Hepatocyte (in vitro differentiated cells): ENCODE data around the gene ATP2B3. TPM values are rescaled to one million over a fixed set of nuclear protein-coding genes. Genes with fewer than 3 reads are reported as not detected.

ENCODE experiments used
- DNase-seq: peaks from one replicate; pipeline ENCODE4 v3.0.0-alpha.2; 2016; ENCODE audit warnings: low spot score
- H2AFZ ChIP-seq: fragments of 200-600 bp; sonication (generic); 2 replicates; pipeline ENCODE4 v1.6.0; 2016; ENCODE audit warnings: antibody characterized with exemption, mild to moderate bottlenecking
- H3K27ac ChIP-seq: fragments of 200-600 bp; sonication (generic); 2 replicates; pipeline ENCODE4 v1.5.1; 2016; ENCODE audit warnings: mild to moderate bottlenecking
- H3K27me3 ChIP-seq: fragments of 200-600 bp; sonication (generic); 2 replicates; pipeline ENCODE4 v1.6.1; 2016
- H3K36me3 ChIP-seq: fragments of 200-600 bp; sonication (generic); replicated peaks from 2 replicates; pipeline ENCODE4 v1.5.1; 2016; ENCODE audit warnings: low read depth; ENCODE audit not compliant: insufficient read depth
- H3K4me1 ChIP-seq: fragments of 200-600 bp; sonication (generic); 2 replicates; pipeline ENCODE4 v1.5.1; 2016; ENCODE audit warnings: mild to moderate bottlenecking, moderate library complexity; ENCODE audit not compliant: insufficient read depth
- H3K4me2 ChIP-seq: fragments of 200-600 bp; sonication (generic); 2 replicates; pipeline ENCODE4 v1.6.0; 2016
- H3K4me3 ChIP-seq: fragments of 200-600 bp; sonication (generic); 2 replicates; pipeline ENCODE4 v1.5.1; 2016; ENCODE audit warnings: mild to moderate bottlenecking
- H3K79me2 ChIP-seq: fragments of 200-600 bp; sonication (generic); 2 replicates; pipeline ENCODE4 v1.6.0; 2017; ENCODE audit warnings: mild to moderate bottlenecking
- H3K9me2 ChIP-seq: fragments of 200-600 bp; sonication (generic); replicated peaks from 2 replicates; pipeline ENCODE4 v1.6.0; 2017; ENCODE audit warnings: mild to moderate bottlenecking; ENCODE audit not compliant: insufficient read depth
- H3K9me3 ChIP-seq: fragments of 200-600 bp; sonication (generic); 2 replicates; pipeline ENCODE4 v1.5.1; 2016; ENCODE audit warnings: low read depth, mild to moderate bottlenecking
- H4K20me1 ChIP-seq: fragments of 200-600 bp; sonication (generic); 2 replicates; pipeline ENCODE4 v1.6.0; 2016; ENCODE audit warnings: mild to moderate bottlenecking; ENCODE audit not compliant: insufficient read depth, poor library complexity, severe bottlenecking
- EZH2 ChIP-seq: fragments of 200-600 bp; sonication (generic); IDR thresholded peaks from 2 replicates; pipeline ENCODE4 v1.6.1; 2016; ENCODE audit warnings: antibody characterized with exemption, mild to moderate bottlenecking, borderline replicate concordance
- EZH2phosphoT487 ChIP-seq: fragments of 200-600 bp; sonication (generic); IDR thresholded peaks from one replicate; pipeline ENCODE4 v1.6.1; 2018; ENCODE audit warnings: antibody characterized with exemption, mild to moderate bottlenecking, low read depth, moderate library complexity; ENCODE audit not compliant: unreplicated experiment, severe bottlenecking
- WGBS: methylation state at CpG from one replicate; pipeline ENCODE4 v1.1.6; 2016; ENCODE audit warnings: low lambda C conversion rate; ENCODE audit errors: missing lambda C conversion rate; 5-methylcytosine and 5-hydroxymethylcytosine counted together
- polyA plus RNA-seq: library from polyadenylated mRNA; unstranded; fragments of >200 nt; fragmentation: Nextera tagmentation; extraction: Ambion mirVana; gene quantifications from 2 replicates; pipeline ENCODE4 v1.2.1, GENCODE V29; 2016
- total RNA-seq: library from RNA; depleted of rRNA; stranded (reverse); fragments of >200 nt; gene quantifications from 2 replicates; pipeline ENCODE4 v1.2.3, GENCODE V29; 2014
- TF ChIP-seq, protein P1 (sequence below): fragments of 200-600 bp; sonication (generic); IDR thresholded peaks from 2 replicates; pipeline ENCODE4 v1.5.1; 2016; ENCODE audit warnings: antibody characterized with exemption, mild to moderate bottlenecking; ENCODE audit not compliant: poor library complexity

The ATP2B3 gene
- total and polyA plus RNA-seq, 2 experiments from 2014 or later, result 0.07 TPM; not detected in 1

DNA sequence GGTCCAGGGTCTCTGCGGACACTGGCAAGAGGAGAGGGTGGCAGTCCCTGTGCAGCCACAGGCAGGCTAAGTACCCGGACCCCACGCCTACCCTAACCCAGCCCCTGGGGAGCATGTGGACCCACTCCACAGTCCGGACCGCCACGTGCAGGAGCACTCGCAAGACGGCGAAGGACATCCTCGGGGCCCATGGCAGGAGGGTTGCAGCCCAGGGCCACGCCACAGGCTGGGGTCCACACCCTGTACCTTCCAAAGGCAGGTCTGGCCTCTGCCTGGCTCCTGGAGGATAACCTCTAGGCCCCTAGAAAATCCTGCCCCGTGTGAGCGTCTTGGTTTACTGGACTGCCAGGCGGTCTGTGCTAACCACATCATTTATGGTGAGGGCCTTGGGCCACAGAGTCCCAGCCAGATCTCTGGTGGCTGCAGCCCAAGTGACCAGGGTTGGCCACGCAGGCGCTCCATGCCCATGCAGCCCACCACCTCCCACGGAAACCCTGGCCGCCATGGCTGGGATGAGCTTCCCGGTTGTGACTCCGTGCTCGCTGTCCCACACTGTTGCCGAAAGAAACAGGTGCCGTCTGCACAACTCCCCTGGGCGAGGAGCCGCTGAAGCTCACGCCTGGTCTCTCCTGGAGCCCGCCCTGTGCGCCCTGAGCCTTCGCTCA lies 71.5 kb downstream of the ATP2B3 start:
- DNase-seq, result no peak
- TF ChIP-seq EZH2 (no peak), EZH2phosphoT487 (no peak)
- TF ChIP-seq, protein P1, sequence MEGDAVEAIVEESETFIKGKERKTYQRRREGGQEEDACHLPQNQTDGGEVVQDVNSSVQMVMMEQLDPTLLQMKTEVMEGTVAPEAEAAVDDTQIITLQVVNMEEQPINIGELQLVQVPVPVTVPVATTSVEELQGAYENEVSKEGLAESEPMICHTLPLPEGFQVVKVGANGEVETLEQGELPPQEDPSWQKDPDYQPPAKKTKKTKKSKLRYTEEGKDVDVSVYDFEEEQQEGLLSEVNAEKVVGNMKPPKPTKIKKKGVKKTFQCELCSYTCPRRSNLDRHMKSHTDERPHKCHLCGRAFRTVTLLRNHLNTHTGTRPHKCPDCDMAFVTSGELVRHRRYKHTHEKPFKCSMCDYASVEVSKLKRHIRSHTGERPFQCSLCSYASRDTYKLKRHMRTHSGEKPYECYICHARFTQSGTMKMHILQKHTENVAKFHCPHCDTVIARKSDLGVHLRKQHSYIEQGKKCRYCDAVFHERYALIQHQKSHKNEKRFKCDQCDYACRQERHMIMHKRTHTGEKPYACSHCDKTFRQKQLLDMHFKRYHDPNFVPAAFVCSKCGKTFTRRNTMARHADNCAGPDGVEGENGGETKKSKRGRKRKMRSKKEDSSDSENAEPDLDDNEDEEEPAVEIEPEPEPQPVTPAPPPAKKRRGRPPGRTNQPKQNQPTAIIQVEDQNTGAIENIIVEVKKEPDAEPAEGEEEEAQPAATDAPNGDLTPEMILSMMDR, result no peak
- no peaks in the 10 kb centered on the region for H3K79me2 ChIP-seq
- H3K27me3 ChIP-seq, result no peaks in the 10 kb centered on the region
- H2AFZ ChIP-seq, result no peak overlapping the region
- H3K36me3 ChIP-seq, result no peaks in the 10 kb centered on the region
- no peaks in the 10 kb centered on the region for H3K9me3 ChIP-seq
- WGBS, result 91% methylated on average over 29 of the region's 29 CpGs
- no peak overlapping the region for H3K4me2 ChIP-seq
- no peaks in the 10 kb centered on the region for H4K20me1 ChIP-seq
- no peaks in the 10 kb centered on the region for H3K9me2 ChIP-seq
- no peaks in the 10 kb centered on the region for H3K4me1 ChIP-seq
- no peak overlapping the region for H3K4me3 ChIP-seq
- H3K27ac ChIP-seq, result no peak overlapping the region

DNA sequence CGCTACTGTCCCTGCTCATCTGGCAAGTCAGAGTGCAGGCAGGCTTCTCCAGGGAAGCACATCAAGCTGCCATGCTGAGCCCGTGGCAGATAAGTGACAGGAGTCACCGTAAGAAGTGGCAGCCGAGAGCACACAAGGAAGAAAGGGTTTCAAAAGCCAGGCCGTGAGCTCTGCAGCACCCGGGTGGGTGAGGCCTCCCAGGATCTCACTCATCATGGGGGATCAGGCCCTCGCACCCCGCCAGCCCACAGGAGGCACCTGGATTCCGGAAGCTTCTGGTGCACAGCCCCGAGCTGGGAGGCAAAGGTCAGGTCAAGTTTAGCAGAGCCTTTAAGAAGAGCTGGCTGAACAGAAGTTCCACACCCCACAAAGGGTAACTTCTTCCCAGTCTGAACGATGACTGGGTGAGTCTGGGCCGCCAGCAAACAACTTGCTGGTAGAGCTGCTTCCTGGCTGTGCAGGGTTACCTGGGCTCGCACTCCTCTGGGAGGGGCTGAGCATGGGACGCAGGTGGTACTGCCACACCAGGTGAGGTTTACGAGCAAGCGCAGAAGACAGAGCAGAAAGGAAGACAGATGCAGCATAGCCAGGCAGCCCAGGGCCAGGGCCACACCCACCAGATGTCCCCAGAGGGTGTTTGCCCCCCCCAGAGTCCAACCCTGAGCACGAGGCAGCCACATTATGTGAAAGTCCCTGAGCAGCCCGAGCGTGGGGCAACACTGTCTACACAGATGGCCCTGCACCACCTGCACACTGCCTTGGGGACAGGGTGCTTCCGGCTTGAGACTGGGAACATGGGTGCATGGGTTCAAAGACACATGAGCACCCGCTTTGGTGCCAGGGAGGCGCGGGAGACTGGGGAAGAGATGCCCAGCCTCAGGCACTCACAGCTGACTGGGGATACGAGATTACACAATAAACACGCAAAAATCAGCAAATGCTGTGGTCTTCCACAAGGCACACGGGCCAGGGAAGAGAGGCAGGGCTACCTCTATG lies 73.8 kb downstream of the ATP2B3 start:
- H3K4me2 ChIP-seq, result no peak overlapping the region
- H3K4me3 ChIP-seq, result no peak overlapping the region
- TF ChIP-seq, protein P1, result no peak
- TF ChIP-seq EZH2phosphoT487 (no peak), EZH2 (no peak)
- H3K4me1 ChIP-seq, result no peaks in the 10 kb centered on the region
- H3K36me3 ChIP-seq, result no peaks in the 10 kb centered on the region
- H3K9me2 ChIP-seq, result no peaks in the 10 kb centered on the region
- H3K27ac ChIP-seq, result no peak overlapping the region
- WGBS, result 77% methylated on average over 26 of the region's 26 CpGs
- H3K27me3 ChIP-seq, result no peaks in the 10 kb centered on the region
- no peaks in the 10 kb centered on the region for H4K20me1 ChIP-seq
- no peaks in the 10 kb centered on the region for H3K79me2 ChIP-seq
- no peak for DNase-seq
- H2AFZ ChIP-seq, result no peak overlapping the region
- H3K9me3 ChIP-seq, result no peaks in the 10 kb centered on the region

DNA sequence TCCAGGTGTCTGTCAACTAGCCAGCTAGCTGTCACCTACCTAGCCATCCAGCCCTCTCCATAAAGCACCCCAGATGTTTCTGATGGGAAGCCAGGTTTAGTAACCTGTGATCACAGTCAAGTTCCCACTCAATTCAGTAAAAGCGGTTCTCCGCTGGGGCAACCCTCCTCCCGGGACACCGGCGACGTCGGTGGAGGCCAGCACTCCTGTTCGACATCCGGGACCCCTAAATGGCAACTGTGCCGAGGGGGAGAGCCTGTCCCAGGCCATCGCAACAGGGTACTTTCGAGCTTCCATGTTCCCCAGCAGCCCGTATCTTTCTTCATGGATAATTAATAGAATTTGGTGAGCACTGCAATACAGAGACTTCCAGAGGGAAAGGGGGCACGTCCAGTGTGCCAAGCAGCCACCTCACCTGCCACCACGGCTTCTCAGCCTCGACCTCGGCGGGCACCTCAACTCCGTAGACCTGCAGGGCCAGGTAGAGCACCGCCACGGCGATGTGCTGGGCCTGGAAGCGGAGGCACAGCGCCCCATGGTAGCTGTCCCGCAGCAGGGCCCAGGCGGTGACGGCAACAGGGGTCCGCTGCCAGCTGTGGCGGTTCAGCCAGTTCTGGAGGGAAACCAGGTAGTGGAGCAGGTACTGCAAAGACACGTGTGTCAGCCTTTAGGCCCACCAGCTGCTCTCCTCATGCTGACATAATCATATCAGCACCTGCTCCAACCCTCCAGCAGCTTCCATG lies 74.8 kb downstream of the ATP2B3 start:
- Histone ChIP-seq H3K27ac (no peak overlapping the region), H4K20me1 (no peaks in the 10 kb centered on the region), H2AFZ (no peak overlapping the region), H3K79me2 (peaks cover 6% of the 10 kb centered on the region), H3K27me3 (no peaks in the 10 kb centered on the region), H3K36me3 (no peaks in the 10 kb centered on the region), H3K9me3 (no peaks in the 10 kb centered on the region), H3K4me1 (no peaks in the 10 kb centered on the region), H3K4me3 (no peak overlapping the region), H3K9me2 (no peaks in the 10 kb centered on the region), H3K4me2 (no peak overlapping the region)
- TF ChIP-seq EZH2phosphoT487, result no peak
- TF ChIP-seq, protein P1, result no peak
- no peak for TF ChIP-seq EZH2
- DNase-seq, result no peak
- WGBS, result 91% methylated on average over 30 of the region's 30 CpGs
